Body of pancreas (tissue), 4 donors: ENCODE measurements around the gene PARD6B. TPM values are rescaled to one million over a fixed set of nuclear protein-coding genes. Genes with fewer than 3 reads are reported as not detected.
"Not testable (repeated sequence)": the region's sequence is repeated elsewhere in the genome, so short reads cannot be mapped to it uniquely, and the experiment has no call there.

Experiments
- ATAC-seq: fragments of 150-250 bp; one replicate; pipeline ENCODE4 v1.9.1; 2016
- DNase-seq, 4 donors: peaks; one replicate each; pipeline ENCODE4 v3.0.0-alpha.2; 2019
- H3K27ac ChIP-seq, 4 donors: fragments of 200-600 bp; sonication (generic); 1 replicate in 3 of 4; 2 replicates in 1 of 4; pipeline versions ENCODE4 v1.5.1 to v1.6.1; 2016 to 2019; ENCODE audit warnings: mild to moderate bottlenecking in 1 of 4, mixed read lengths in 1 of 4, moderate library complexity in 1 of 4
- H3K27me3 ChIP-seq, 2 donors: fragments of 200-600 bp; sonication (generic); one replicate each; pipeline ENCODE4 v1.6.0; 2016; ENCODE audit warnings: mild to moderate bottlenecking in 1 of 2
- H3K36me3 ChIP-seq, 2 donors: fragments of 200-600 bp; sonication (generic); replicated peaks in 1 of 2; 2 replicates each; pipeline ENCODE4 v1.5.1; 2016; ENCODE audit warnings: low read depth in 2 of 2; ENCODE audit not compliant: insufficient read depth in 1 of 2
- H3K4me1 ChIP-seq: fragments of 200-600 bp; sonication (generic); one replicate; pipeline ENCODE4 v1.6.0; 2016
- H3K4me3 ChIP-seq, 2 donors: fragments of 200-600 bp; sonication (generic); 1 replicate in 1 of 2; 2 replicates in 1 of 2; pipeline ENCODE4 v1.5.1; 2016 to 2019
- H3K9me3 ChIP-seq, 3 donors: fragments of 200-600 bp; sonication (generic); 1 replicate in 2 of 3; 2 replicates in 1 of 3; pipeline ENCODE4 v1.5.1; 2016
- POLR2A ChIP-seq, 3 donors: fragments of 450-650 bp; IDR thresholded peaks; one replicate each; pipeline ENCODE4 v1.6.1; 2016; ENCODE audit warnings: antibody characterized with exemption in 3 of 3, mild to moderate bottlenecking in 2 of 3
- WGBS, 2 donors: methylation state at CpG; one replicate each; pipeline ENCODE4 v1.1.5; 2017; 5-methylcytosine and 5-hydroxymethylcytosine counted together
- intact Hi-C: fragments of 100-400 bp; cut with DNase I; formaldehyde crosslinking; loops from one replicate; pipeline ENCODE4 v1.15.1; 2023
- total RNA-seq, 2 donors: library from RNA; depleted of rRNA; stranded (reverse); fragments of >200 nt; gene quantifications; one replicate each; pipeline ENCODE4 v1.1.0, GENCODE V29; 2016
- TF ChIP-seq, protein P1 (sequence below), 7 experiments: fragments of 450-650 bp in 4 of 7; fragments of 200-600 bp in 3 of 7; sonication (generic) in 3 of 7; IDR thresholded peaks; one replicate each; pipeline ENCODE4 v1.5.1; 2016 to 2019; ENCODE audit warnings: antibody characterized with exemption in 7 of 7

PARD6B gene
- total RNA-seq, 2 donors from 2014 or later: 4.6 to 8.6 TPM

DNA sequence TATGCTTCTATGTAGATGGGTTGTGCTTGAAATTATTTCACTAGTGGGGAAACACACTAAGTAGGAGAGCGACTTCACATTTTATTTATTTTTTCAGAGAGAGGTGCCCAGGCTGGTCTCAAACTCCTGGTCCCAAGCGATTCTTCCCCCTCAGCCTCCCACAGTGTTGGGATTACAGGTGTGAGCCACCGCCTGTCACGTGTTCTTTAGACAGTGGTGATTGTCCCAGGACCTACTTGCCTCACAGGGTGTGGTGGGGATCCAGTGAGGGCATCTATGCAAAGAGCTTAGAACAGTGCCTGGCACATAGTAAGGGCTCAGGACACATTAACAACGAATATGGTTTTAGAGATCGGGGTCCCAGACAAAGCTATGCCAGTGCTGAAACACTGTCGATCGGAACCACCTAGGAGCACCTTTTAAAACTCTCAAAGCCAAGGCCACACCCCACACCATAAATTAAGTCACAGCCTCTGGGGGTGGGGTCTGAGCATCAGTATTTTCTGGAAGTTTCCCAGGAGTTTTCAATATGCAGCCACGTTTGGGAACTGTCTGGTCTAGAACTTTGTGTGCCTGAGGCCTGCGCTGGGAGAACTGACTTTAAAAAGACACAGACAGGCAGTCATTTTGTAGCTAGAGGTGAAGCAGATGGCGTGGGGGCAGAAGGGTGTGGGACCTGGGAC, 58.7 kb downstream of the PARD6B start:
- WGBS, 2 donors: 53 to 68% methylated on average over 8 to 11 of the region's 11 CpGs
- peaks cover 22% of the 10 kb centered on the region for H3K4me1 ChIP-seq
- DNase-seq: no peak
- no peak for ATAC-seq
- intact Hi-C loops: no loop called here
- peak overlapping the region; percentile 48 to 85 (median 66) for H3K27ac ChIP-seq
- no peaks in the 10 kb centered on the region for H3K9me3 ChIP-seq
- no peak overlapping the region for H3K4me3 ChIP-seq
- H3K36me3 ChIP-seq: no peaks in the 10 kb centered on the region
- TF ChIP-seq, protein P1, sequence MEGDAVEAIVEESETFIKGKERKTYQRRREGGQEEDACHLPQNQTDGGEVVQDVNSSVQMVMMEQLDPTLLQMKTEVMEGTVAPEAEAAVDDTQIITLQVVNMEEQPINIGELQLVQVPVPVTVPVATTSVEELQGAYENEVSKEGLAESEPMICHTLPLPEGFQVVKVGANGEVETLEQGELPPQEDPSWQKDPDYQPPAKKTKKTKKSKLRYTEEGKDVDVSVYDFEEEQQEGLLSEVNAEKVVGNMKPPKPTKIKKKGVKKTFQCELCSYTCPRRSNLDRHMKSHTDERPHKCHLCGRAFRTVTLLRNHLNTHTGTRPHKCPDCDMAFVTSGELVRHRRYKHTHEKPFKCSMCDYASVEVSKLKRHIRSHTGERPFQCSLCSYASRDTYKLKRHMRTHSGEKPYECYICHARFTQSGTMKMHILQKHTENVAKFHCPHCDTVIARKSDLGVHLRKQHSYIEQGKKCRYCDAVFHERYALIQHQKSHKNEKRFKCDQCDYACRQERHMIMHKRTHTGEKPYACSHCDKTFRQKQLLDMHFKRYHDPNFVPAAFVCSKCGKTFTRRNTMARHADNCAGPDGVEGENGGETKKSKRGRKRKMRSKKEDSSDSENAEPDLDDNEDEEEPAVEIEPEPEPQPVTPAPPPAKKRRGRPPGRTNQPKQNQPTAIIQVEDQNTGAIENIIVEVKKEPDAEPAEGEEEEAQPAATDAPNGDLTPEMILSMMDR (IDR thresholded peaks at IDR 0.05): no peak
- H3K27me3 ChIP-seq: no peaks in the 10 kb centered on the region

DNA sequence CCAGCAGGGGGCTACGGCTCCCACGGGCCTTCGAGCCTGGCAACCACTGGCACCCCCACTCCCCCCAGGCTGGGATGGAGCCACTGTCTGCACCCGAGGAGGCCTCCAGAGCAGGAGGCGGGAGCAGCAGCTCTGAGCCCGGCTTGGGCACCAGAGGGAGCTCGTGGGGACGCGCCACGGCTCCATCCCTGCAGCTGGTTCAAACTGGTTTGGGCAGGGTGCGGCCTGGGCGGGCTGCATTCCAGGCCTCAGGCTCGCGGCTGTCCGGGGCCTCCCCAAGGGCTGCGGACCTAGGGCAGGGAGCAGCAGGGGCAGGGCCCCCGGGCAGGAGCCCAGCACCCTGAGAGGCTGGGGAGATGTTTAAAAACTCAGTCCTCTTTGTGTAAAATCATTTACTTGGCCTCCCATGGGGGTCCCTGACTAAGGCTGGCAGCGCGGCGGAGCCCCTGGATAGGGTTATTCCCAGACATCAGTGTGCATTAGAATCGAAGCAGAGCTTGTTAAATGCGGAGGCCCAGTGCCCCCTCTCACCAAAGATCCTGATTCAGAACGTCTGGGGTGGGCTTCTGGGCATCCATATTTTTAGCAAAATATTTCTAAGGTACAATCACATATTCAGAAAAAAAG, 59.4 kb downstream of the PARD6B start:
- WGBS, 2 donors: 12 to 25% methylated on average over 7 to 23 of the region's 23 CpGs

DNA sequence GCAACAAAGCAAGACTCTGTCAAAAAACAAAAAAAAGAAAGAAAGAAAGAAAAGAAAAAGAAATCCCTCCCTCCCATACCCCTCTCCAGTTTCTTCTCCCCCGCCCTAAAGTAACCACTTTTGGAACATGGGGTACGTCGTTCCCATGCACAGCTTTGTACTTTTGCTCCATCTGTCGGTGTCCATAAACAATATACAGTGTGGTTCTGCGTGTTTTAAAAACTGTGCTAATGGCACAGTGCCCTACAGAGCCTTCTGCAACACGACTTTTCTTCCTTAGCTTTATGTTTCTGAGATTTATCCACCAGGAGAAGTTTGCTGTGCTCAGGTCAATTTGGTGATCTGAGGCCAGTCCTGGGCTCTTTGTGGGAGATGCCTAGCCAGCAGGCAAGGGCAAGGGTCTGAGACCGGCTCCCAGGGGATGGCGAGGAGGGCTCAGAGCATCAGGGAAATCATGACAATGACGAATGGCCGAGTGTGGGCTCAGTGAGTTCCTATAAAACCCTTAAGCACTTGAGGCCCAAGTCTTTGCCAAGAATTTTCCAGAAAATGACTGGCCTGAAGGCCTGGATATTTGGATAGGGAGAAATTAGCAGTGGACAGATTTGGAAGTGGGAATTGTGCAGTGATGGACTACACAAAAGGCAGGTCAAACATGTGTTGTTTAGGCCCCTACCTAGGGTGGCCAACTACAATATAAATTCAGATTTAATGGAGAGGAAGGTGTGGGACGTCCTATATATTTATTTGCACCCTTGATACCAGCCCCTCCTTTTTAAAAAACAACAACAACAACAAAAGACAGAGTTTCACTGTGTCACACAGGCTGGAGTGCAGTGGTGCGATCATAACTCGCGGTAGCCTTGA, 61.6 kb downstream of the PARD6B start:
- no peak overlapping the region for H3K27ac ChIP-seq
- H3K4me1 ChIP-seq: peaks cover 29% of the 10 kb centered on the region
- no peaks in the 10 kb centered on the region for H3K9me3 ChIP-seq
- TF ChIP-seq, protein P1 (IDR thresholded peaks at IDR 0.05): no peak
- no peak for TF ChIP-seq POLR2A (IDR thresholded peaks at IDR 0.05)
- H3K4me3 ChIP-seq: no peak overlapping the region
- intact Hi-C loops: no loop called here
- ATAC-seq (no peak), DNase-seq (no peak)
- no peaks in the 10 kb centered on the region for H3K36me3 ChIP-seq
- H3K27me3 ChIP-seq: no peaks in the 10 kb centered on the region
- WGBS, 2 donors: 77% methylated on average over 14 of the region's 14 CpGs

More for the DNA sequence above, 59.4 kb downstream of the PARD6B start:
- peaks cover 28% of the 10 kb centered on the region for H3K4me1 ChIP-seq
- ATAC-seq (peak; percentile 87), DNase-seq (peak; percentile 84 to 90 (median 87))
- TF ChIP-seq, protein P1 (IDR thresholded peaks at IDR 0.05): peak; percentile 57 to 82 (median 73)
- TF ChIP-seq POLR2A (IDR thresholded peaks at IDR 0.05): peak in 2 of 3 donors; percentile 57 to 73
- no peaks in the 10 kb centered on the region for H3K36me3 ChIP-seq
- no peaks in the 10 kb centered on the region for H3K9me3 ChIP-seq
- peak overlapping the region; percentile 48 to 85 (median 66) for H3K27ac ChIP-seq
- no peak overlapping the region for H3K4me3 ChIP-seq
- intact Hi-C loops: no loop called here
- no peaks in the 10 kb centered on the region for H3K27me3 ChIP-seq

DNA sequence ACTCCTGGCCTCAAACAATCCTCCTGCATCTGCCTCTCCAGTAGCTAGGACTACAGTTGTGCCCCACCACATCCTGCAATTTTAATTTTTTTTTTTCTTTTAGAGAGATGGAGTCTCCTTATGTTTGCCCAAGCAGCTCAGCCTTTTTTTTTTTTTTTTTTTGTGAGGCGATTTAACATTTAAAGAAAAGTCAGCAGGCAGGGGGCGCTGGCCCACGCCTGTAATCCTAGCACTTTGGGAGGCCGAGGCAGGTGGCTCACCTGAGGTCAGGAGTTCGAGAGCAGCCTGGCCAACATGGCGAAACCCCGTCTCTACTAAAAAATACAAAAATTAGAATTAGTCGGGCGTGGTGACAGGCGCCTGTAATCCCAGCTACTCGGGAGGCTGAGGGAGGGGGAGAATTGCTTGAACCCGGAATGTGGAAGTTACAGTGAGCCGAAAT, 62.2 kb downstream of the PARD6B start:
- WGBS, 2 donors: 47 to 56% methylated on average over 13 of the region's 13 CpGs
- intact Hi-C loops, H3K27me3 ChIP-seq, H3K9me3 ChIP-seq, H3K4me3 ChIP-seq, ATAC-seq, H3K27ac ChIP-seq, H3K36me3 ChIP-seq: not testable (repeated sequence)
- TF ChIP-seq, protein P1 (IDR thresholded peaks at IDR 0.05): peak in 3 of 7 experiments; percentile 12 to 27 (median 19)
- peaks cover 29% of the 10 kb centered on the region for H3K4me1 ChIP-seq
- peak in 2 of 4 donors; percentile 27 to 37 for DNase-seq
